Lower leg skin (tissue), 4 donors: Measurements from ENCODE around the gene MBD5. TPM values are rescaled to one million over a fixed set of nuclear protein-coding genes. Genes with fewer than 3 reads are reported as not detected.

Experiments
- DNase-seq, 2 donors: peaks; one replicate each; pipeline ENCODE4 v3.0.0-alpha.2; 2019; ENCODE audit warnings: low spot score in 2 of 2
- H3K4me3 ChIP-seq: fragments of 200-600 bp; sonication (generic); 2 replicates; pipeline ENCODE4 v1.5.1; 2017; ENCODE audit warnings: mild to moderate bottlenecking, low read depth; ENCODE audit not compliant: poor library complexity, severe bottlenecking
- CTCF ChIP-seq, 3 donors: fragments of 450-650 bp; IDR thresholded peaks; one replicate each; pipeline ENCODE4 v1.5.1; 2016; ENCODE audit warnings: antibody characterized with exemption in 3 of 3, mild to moderate bottlenecking in 3 of 3, moderate library complexity in 2 of 3
- POLR2A ChIP-seq, 2 donors: fragments of 450-650 bp; IDR thresholded peaks; one replicate each; pipeline ENCODE4 v1.6.1; 2016 to 2017; ENCODE audit warnings: antibody characterized with exemption in 2 of 2, mild to moderate bottlenecking in 1 of 2, moderate library complexity in 1 of 2
- WGBS, 2 donors: methylation state at CpG; one replicate each; pipeline ENCODE4 v1.1.5; 2018; 5-methylcytosine and 5-hydroxymethylcytosine counted together
- intact Hi-C: fragments of 100-400 bp; cut with DNase I; formaldehyde crosslinking; loops from one replicate; pipeline ENCODE4 v1.15.0; 2023; ENCODE audit warnings: low total_unique reads
- total RNA-seq, 4 donors: library from RNA; depleted of rRNA; stranded (reverse); fragments of >200 nt; gene quantifications; one replicate each; pipeline ENCODE4 v1.1.0, GENCODE V29; 2016

Gene MBD5
- total RNA-seq, 4 donors from 2014 or later = 13.5 to 22.3 (median 17.4) TPM

GRCh38 chr2:148026573-148026972, 5.7 kb downstream of the MBD5 start:
- DNase-seq = no peak
- TF ChIP-seq CTCF (IDR thresholded peaks at IDR 0.05) (no peak), POLR2A (IDR thresholded peaks at IDR 0.05) (no peak)
- 96 to 98% methylated on average over 2 of the region's 2 CpGs for WGBS, 2 donors
- intact Hi-C loops = no loop called here
- H3K4me3 ChIP-seq = no peak overlapping the region

DNA sequence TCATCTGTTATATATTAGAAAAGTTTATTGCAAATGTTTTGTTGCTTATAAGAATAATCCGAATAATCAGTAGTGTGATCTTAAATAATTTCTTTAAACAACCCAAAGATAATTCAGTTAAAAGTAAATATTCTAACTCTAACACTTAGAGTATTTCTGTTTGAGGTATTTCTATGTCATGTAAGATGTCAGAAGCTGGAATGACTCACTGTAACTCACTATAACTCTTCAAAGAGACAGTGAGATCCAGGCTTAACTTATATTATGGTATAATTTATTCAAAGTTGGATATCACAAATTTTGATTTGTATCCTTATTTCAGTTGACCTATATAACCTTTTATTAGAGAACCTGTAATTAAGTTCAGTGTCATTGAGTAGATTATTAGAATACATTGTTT, 6.9 kb downstream of the MBD5 start:
- TF ChIP-seq POLR2A (IDR thresholded peaks at IDR 0.05) = no peak
- TF ChIP-seq CTCF (IDR thresholded peaks at IDR 0.05) = no peak
- DNase-seq = no peak
- WGBS, 2 donors = 84 to 93% methylated on average over 1 of the region's 1 CpG
- intact Hi-C loops = no loop called here
- H3K4me3 ChIP-seq = no peak overlapping the region

GRCh38 chr2:148028781-148029180, 7.9 kb downstream of the MBD5 start:
- 84 to 92% methylated on average over 1 of the region's 1 CpG for WGBS, 2 donors
- intact Hi-C loops = no loop called here
- no peak for TF ChIP-seq CTCF (IDR thresholded peaks at IDR 0.05)
- no peak for TF ChIP-seq POLR2A (IDR thresholded peaks at IDR 0.05)
- no peak for DNase-seq
- H3K4me3 ChIP-seq = no peak overlapping the region

GRCh38 chr2:148031152-148031551, 10.3 kb downstream of the MBD5 start:
- no peak for TF ChIP-seq POLR2A (IDR thresholded peaks at IDR 0.05)
- no peak for TF ChIP-seq CTCF (IDR thresholded peaks at IDR 0.05)
- no peak for DNase-seq
- no peak overlapping the region for H3K4me3 ChIP-seq
- intact Hi-C loops = no loop called here

DNA sequence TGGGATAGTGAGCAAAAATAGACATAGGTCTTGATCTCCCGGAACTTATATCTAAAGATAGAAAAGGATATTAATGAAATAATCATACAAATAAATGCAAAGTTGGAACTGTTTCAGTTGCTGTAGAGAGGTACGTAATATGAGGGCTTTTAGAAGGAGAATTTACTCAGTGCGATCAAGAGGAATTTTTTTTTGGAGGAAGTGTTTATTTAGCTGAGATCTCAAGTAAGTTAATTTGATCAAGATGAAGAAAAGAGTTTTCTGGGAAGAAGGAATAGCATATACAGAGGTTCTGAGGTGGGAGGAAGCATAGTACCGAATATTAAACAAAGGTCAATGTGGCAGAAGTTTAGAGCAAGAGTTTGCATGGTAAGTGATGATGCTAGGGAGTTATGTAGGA, 11.3 kb downstream of the MBD5 start:
- H3K4me3 ChIP-seq = no peak overlapping the region
- TF ChIP-seq POLR2A (IDR thresholded peaks at IDR 0.05) (no peak), CTCF (IDR thresholded peaks at IDR 0.05) (no peak)
- WGBS, 2 donors = 83 to 86% methylated on average over 4 of the region's 4 CpGs
- intact Hi-C loops = no loop called here
- DNase-seq = no peak

GRCh38 chr2:148039783-148040182, 18.9 kb downstream of the MBD5 start:
- 95 to 97% methylated on average over 1 of the region's 1 CpG for WGBS, 2 donors
- intact Hi-C loops = no loop called here
- TF ChIP-seq POLR2A (IDR thresholded peaks at IDR 0.05) = no peak
- TF ChIP-seq CTCF (IDR thresholded peaks at IDR 0.05) = no peak
- H3K4me3 ChIP-seq = no peak overlapping the region
- DNase-seq = no peak
